Naive thymus-derived CD4-positive, alpha-beta T cell (primary cell): ENCODE data around the gene TMA7. TPM values are rescaled to one million over a fixed set of nuclear protein-coding genes. Genes with fewer than 3 reads are reported as not detected.

Source experiments
- ATAC-seq: fragments of 150-1000 bp; cut with Tn5 transposase; 2 replicates; pipeline ENCODE4 v1.10.0; 2021; ENCODE audit warnings: mild to moderate bottlenecking, moderate library complexity
- CTCF ChIA-PET: fragments of 350-600 bp; sonication (Branson Sonifier 250); formaldehyde crosslinking; loops from one replicate; lab custom pipeline; 2021; ENCODE audit warnings: antibody characterized with exemption; lab: Charles Lee
- POLR2A ChIA-PET: fragments of 350-600 bp; sonication (Branson Sonifier 250); formaldehyde crosslinking; loops from one replicate; lab custom pipeline; 2021; ENCODE audit warnings: antibody characterized with exemption, inconsistent platforms; lab: Charles Lee
- DNase-seq, 9 donors: peaks; one replicate each; pipeline versions ENCODE4 v3.0.0 to v3.0.0-alpha.2; 2020 to 2022; ENCODE audit warnings: mixed read lengths in 1 of 9
- H3K27ac ChIP-seq: one replicate; pipeline ENCODE4 v1.7.0; 2013; ENCODE audit warnings: mild to moderate bottlenecking, low read depth, low read length, moderate library complexity
- H3K27me3 ChIP-seq, 2 donors: one replicate each; pipeline ENCODE4 v1.7.0; 2013; ENCODE audit warnings: low read length in 2 of 2, mild to moderate bottlenecking in 2 of 2, moderate library complexity in 2 of 2; ENCODE audit not compliant: control insufficient read depth in 2 of 2, insufficient read depth in 2 of 2
- H3K36me3 ChIP-seq, 3 experiments: 1 replicate in 2 of 3; 2 replicates in 1 of 3; pipeline ENCODE4 v1.7.0; 2013; ENCODE audit warnings: low read length in 3 of 3, mild to moderate bottlenecking in 3 of 3, moderate library complexity in 1 of 3; ENCODE audit not compliant: insufficient read depth in 3 of 3, control insufficient read depth in 2 of 3
- H3K4me1 ChIP-seq, 2 donors: one replicate each; pipeline ENCODE4 v1.7.0; 2013; ENCODE audit warnings: low read length in 2 of 2, mild to moderate bottlenecking in 2 of 2, moderate library complexity in 1 of 2; ENCODE audit not compliant: control insufficient read depth in 2 of 2, insufficient read depth in 2 of 2
- H3K4me3 ChIP-seq: 2 replicates; pipeline ENCODE4 v1.7.0; 2013; ENCODE audit warnings: mild to moderate bottlenecking, low read length
- H3K9me3 ChIP-seq, 3 experiments: 1 replicate in 2 of 3; 2 replicates in 1 of 3; pipeline ENCODE4 v1.7.0; 2013; ENCODE audit warnings: low read length in 3 of 3; ENCODE audit not compliant: control insufficient read depth in 2 of 3
- H3K27ac Mint-ChIP-seq, 9 donors: one replicate each; pipeline ENCODE4 v1.8.0; 2020 to 2022; ENCODE audit warnings: mixed read lengths in 9 of 9, mild to moderate bottlenecking in 8 of 9, moderate library complexity in 5 of 9, inconsistent platforms in 2 of 9
- H3K27me3 Mint-ChIP-seq, 5 donors: one replicate each; pipeline ENCODE4 v1.8.0; 2021 to 2022; ENCODE audit warnings: mixed read lengths in 5 of 5, mild to moderate bottlenecking in 1 of 5
- H3K36me3 Mint-ChIP-seq, 5 donors: one replicate each; pipeline ENCODE4 v1.8.0; 2020 to 2022; ENCODE audit warnings: mixed read lengths in 5 of 5, mild to moderate bottlenecking in 3 of 5, inconsistent platforms in 1 of 5
- H3K4me1 Mint-ChIP-seq, 7 donors: one replicate each; pipeline ENCODE4 v1.8.0; 2020 to 2022; ENCODE audit warnings: mixed read lengths in 7 of 7, mild to moderate bottlenecking in 3 of 7, inconsistent platforms in 1 of 7
- H3K4me3 Mint-ChIP-seq, 10 donors: one replicate each; pipeline ENCODE4 v1.8.0; 2020 to 2022; ENCODE audit warnings: mild to moderate bottlenecking in 10 of 10, mixed read lengths in 10 of 10, moderate library complexity in 6 of 10, inconsistent platforms in 2 of 10
- H3K9me3 Mint-ChIP-seq, 11 donors: one replicate each; pipeline ENCODE4 v1.8.0; 2020 to 2022; ENCODE audit warnings: mixed read lengths in 11 of 11, mild to moderate bottlenecking in 4 of 11, inconsistent platforms in 1 of 11, moderate library complexity in 1 of 11
- intact Hi-C, 2 donors: fragments of 100-400 bp; cut with micrococcal nuclease; formaldehyde crosslinking; loops; one replicate each; pipeline ENCODE4 v1.15.1; 2023
- polyA plus RNA-seq, 2 donors: library from polyadenylated mRNA; unstranded; fragments of 300-500 nt; fragmentation: Illumina TruSeq; gene quantifications; one replicate each; pipeline ENCODE4 v1.2.3, GENCODE V29; 2021
- total RNA-seq, 6 experiments: library from RNA in 5 of 6; stranded (reverse) in 5 of 6; gene quantifications; 1 replicate in 5 of 6; 2 replicates in 1 of 6; pipeline ENCODE4 v1.2.3 and lab custom pipeline; 2021 to 2026

TMA7 gene
- total and polyA plus RNA-seq, 7 experiments from 2014 or later, result 193 to 752 (median 269) TPM

GRCh38 chr3:48412375-48413001 lies 27.6 kb upstream of the TMA7 start:
- Mint-ChIP-seq H3K4me1 (no peaks in the 10 kb centered on the region), H3K36me3 (no peaks in the 10 kb centered on the region), H3K27ac (no peak overlapping the region), H3K9me3 (peaks cover 0 to 2% (median 0%) of the 10 kb centered on the region in 11 donors), H3K4me3 (no peak overlapping the region), H3K27me3 (no peaks in the 10 kb centered on the region)
- ChIA-PET POLR2A (no interaction called here), CTCF (interaction anchor here (0.6 to 1.1 kb wide), 4 partner anchors 12 to 194 kb away, joined by 3 to 6 read pairs (median 3); no protein-coding TSS in a partner anchor)
- Histone ChIP-seq H3K4me3 (no peak overlapping the region), H3K27ac (no peak overlapping the region), H3K9me3 (no peaks in the 10 kb centered on the region), H3K36me3 (no peaks in the 10 kb centered on the region), H3K27me3 (no peaks in the 10 kb centered on the region), H3K4me1 (no peaks in the 10 kb centered on the region)
- no peak for ATAC-seq
- no peak for DNase-seq
- intact Hi-C loops, result no loop called here

- no peak overlapping the region for H3K4me3 ChIP-seq
- H3K36me3 Mint-ChIP-seq, result no peaks in the 10 kb centered on the region
- ATAC-seq (no peak), DNase-seq (no peak)
- no peaks in the 10 kb centered on the region for H3K36me3 ChIP-seq
- ChIA-PET POLR2A (no interaction called here), CTCF (interaction anchor here (0.6 to 1.1 kb wide), 3 partner anchors 13 to 193 kb away, joined by 3 to 6 read pairs (median 3); no protein-coding TSS in a partner anchor)
- H3K27ac Mint-ChIP-seq, result peak overlapping the region in 1 of 9 donors; percentile 29
- peaks cover 0 to 2% (median 0%) of the 10 kb centered on the region in 11 donors for H3K9me3 Mint-ChIP-seq
- no peak overlapping the region for H3K27ac ChIP-seq
- H3K4me3 Mint-ChIP-seq, result no peak overlapping the region
- no peaks in the 10 kb centered on the region for H3K4me1 Mint-ChIP-seq
- intact Hi-C loops, result no loop called here
- H3K9me3 ChIP-seq, result no peaks in the 10 kb centered on the region
- no peaks in the 10 kb centered on the region for H3K4me1 ChIP-seq
- no peaks in the 10 kb centered on the region for H3K27me3 Mint-ChIP-seq
- no peaks in the 10 kb centered on the region for H3K27me3 ChIP-seq
Observed at GRCh38 chr3:48413086-48413485, 27.0 kb upstream of the TMA7 start.

- Mint-ChIP-seq H3K27ac (peak overlapping the region in 1 of 9 donors; percentile 42), H3K36me3 (no peaks in the 10 kb centered on the region)
Observed at GRCh38 chr3:48413611-48414010, 26.4 kb upstream of the TMA7 start.

GRCh38 chr3:48414376-48415250 lies 25.4 kb upstream of the TMA7 start:
- Mint-ChIP-seq H3K9me3 (peaks cover 0 to 2% (median 0%) of the 10 kb centered on the region in 11 donors), H3K27me3 (no peaks in the 10 kb centered on the region), H3K4me3 (no peak overlapping the region), H3K36me3 (no peaks in the 10 kb centered on the region), H3K4me1 (no peaks in the 10 kb centered on the region), H3K27ac (no peak overlapping the region)
- Histone ChIP-seq H3K4me3 (no peak overlapping the region), H3K36me3 (no peaks in the 10 kb centered on the region), H3K27me3 (no peaks in the 10 kb centered on the region), H3K27ac (no peak overlapping the region), H3K9me3 (no peaks in the 10 kb centered on the region), H3K4me1 (no peaks in the 10 kb centered on the region)
- CTCF ChIA-PET, result no interaction called here
- no peak for ATAC-seq
- DNase-seq, result peak in 1 of 9 donors; percentile 4
- POLR2A ChIA-PET, result no interaction called here
- intact Hi-C loops, result loop anchor here in 1 of 2 donors (2.0 kb wide), 1 partner anchor 22 kb away; no protein-coding TSS in a partner anchor

More at GRCh38 chr3:48413611-48414010, 26.4 kb upstream of the TMA7 start:
- no peak overlapping the region for H3K4me3 Mint-ChIP-seq
- H3K4me3 ChIP-seq, result no peak overlapping the region
- no peaks in the 10 kb centered on the region for H3K4me1 Mint-ChIP-seq
- DNase-seq (peak in 1 of 9 donors; percentile 5), ATAC-seq (no peak)
- no peaks in the 10 kb centered on the region for H3K27me3 Mint-ChIP-seq
- intact Hi-C loops, result loop anchor here in 1 of 2 donors (2.0 kb wide), 1 partner anchor 23 kb away; no protein-coding TSS in a partner anchor
- H3K9me3 ChIP-seq, result no peaks in the 10 kb centered on the region
- H3K27me3 ChIP-seq, result no peaks in the 10 kb centered on the region
- H3K27ac ChIP-seq, result no peak overlapping the region
- ChIA-PET CTCF (no interaction called here), POLR2A (no interaction called here)
- H3K36me3 ChIP-seq, result no peaks in the 10 kb centered on the region
- H3K9me3 Mint-ChIP-seq, result peaks cover 0 to 2% (median 0%) of the 10 kb centered on the region in 11 donors
- no peaks in the 10 kb centered on the region for H3K4me1 ChIP-seq

GRCh38 chr3:48415251-48415953 lies 24.7 kb upstream of the TMA7 start:
- no peak for ATAC-seq
- Histone ChIP-seq H3K4me3 (no peak overlapping the region), H3K27ac (no peak overlapping the region), H3K36me3 (no peaks in the 10 kb centered on the region), H3K9me3 (no peaks in the 10 kb centered on the region), H3K4me1 (no peaks in the 10 kb centered on the region), H3K27me3 (no peaks in the 10 kb centered on the region)
- Mint-ChIP-seq H3K4me1 (no peaks in the 10 kb centered on the region), H3K36me3 (no peaks in the 10 kb centered on the region), H3K27ac (no peak overlapping the region), H3K4me3 (no peak overlapping the region), H3K9me3 (peaks cover 0 to 2% (median 0%) of the 10 kb centered on the region in 11 donors), H3K27me3 (no peaks in the 10 kb centered on the region)
- ChIA-PET CTCF (no interaction called here), POLR2A (no interaction called here)
- intact Hi-C loops, result loop anchor here in 1 of 2 donors (2.0 kb wide), 1 partner anchor 21 kb away; no protein-coding TSS in a partner anchor
- peak in 1 of 9 donors; percentile 6 for DNase-seq

- Mint-ChIP-seq H3K4me3 (no peak overlapping the region), H3K4me1 (no peaks in the 10 kb centered on the region), H3K27ac (no peak overlapping the region), H3K36me3 (no peaks in the 10 kb centered on the region), H3K9me3 (peaks cover 0 to 2% (median 0%) of the 10 kb centered on the region in 11 donors), H3K27me3 (no peaks in the 10 kb centered on the region)
- Histone ChIP-seq H3K9me3 (no peaks in the 10 kb centered on the region), H3K4me1 (no peaks in the 10 kb centered on the region), H3K27ac (no peak overlapping the region), H3K36me3 (no peaks in the 10 kb centered on the region), H3K4me3 (no peak overlapping the region), H3K27me3 (no peaks in the 10 kb centered on the region)
- CTCF ChIA-PET, result interaction anchor here (0.5 kb wide), 1 partner anchor 140 kb away, joined by 4 read pairs; no protein-coding TSS in a partner anchor
- ATAC-seq (no peak), DNase-seq (peak in 1 of 9 donors; percentile 5)
- POLR2A ChIA-PET, result no interaction called here
- intact Hi-C loops, result no loop called here
Observed at GRCh38 chr3:48416091-48416505, 24.0 kb upstream of the TMA7 start.
